Measurements from ENCODE around the gene KRT8.

KRT8 gene

GRCh38 chr12:52918351-52918750 lies 13.5 kb upstream of the KRT8 start:
- TF ChIP-seq, protein P1, sequence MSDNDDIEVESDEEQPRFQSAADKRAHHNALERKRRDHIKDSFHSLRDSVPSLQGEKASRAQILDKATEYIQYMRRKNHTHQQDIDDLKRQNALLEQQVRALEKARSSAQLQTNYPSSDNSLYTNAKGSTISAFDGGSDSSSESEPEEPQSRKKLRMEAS (IDR thresholded peaks at IDR 0.05): no peak
- no peak for TF ChIP-seq TEAD4 (IDR thresholded peaks at IDR 0.05)
- TF ChIP-seq, protein P2, sequence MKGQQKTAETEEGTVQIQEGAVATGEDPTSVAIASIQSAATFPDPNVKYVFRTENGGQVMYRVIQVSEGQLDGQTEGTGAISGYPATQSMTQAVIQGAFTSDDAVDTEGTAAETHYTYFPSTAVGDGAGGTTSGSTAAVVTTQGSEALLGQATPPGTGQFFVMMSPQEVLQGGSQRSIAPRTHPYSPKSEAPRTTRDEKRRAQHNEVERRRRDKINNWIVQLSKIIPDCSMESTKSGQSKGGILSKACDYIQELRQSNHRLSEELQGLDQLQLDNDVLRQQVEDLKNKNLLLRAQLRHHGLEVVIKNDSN (IDR thresholded peaks at IDR 0.05): no peak
- no peak for TF ChIP-seq CREB1 (IDR thresholded peaks at IDR 0.05; ENCODE audit: low read depth)
- TF ChIP-seq TAF1 (IDR thresholded peaks at IDR 0.05; ENCODE audit: low read depth): no peak
- no peak for TF ChIP-seq FOXM1 (IDR thresholded peaks at IDR 0.05; ENCODE audit: borderline replicate concordance, low read depth)
- TF ChIP-seq YY1 (IDR thresholded peaks at IDR 0.05; ENCODE audit: low read depth): no peak
- no peak for TF ChIP-seq ZBTB7A (IDR thresholded peaks at IDR 0.05; ENCODE audit: low read depth)
- TF ChIP-seq, protein P3, sequence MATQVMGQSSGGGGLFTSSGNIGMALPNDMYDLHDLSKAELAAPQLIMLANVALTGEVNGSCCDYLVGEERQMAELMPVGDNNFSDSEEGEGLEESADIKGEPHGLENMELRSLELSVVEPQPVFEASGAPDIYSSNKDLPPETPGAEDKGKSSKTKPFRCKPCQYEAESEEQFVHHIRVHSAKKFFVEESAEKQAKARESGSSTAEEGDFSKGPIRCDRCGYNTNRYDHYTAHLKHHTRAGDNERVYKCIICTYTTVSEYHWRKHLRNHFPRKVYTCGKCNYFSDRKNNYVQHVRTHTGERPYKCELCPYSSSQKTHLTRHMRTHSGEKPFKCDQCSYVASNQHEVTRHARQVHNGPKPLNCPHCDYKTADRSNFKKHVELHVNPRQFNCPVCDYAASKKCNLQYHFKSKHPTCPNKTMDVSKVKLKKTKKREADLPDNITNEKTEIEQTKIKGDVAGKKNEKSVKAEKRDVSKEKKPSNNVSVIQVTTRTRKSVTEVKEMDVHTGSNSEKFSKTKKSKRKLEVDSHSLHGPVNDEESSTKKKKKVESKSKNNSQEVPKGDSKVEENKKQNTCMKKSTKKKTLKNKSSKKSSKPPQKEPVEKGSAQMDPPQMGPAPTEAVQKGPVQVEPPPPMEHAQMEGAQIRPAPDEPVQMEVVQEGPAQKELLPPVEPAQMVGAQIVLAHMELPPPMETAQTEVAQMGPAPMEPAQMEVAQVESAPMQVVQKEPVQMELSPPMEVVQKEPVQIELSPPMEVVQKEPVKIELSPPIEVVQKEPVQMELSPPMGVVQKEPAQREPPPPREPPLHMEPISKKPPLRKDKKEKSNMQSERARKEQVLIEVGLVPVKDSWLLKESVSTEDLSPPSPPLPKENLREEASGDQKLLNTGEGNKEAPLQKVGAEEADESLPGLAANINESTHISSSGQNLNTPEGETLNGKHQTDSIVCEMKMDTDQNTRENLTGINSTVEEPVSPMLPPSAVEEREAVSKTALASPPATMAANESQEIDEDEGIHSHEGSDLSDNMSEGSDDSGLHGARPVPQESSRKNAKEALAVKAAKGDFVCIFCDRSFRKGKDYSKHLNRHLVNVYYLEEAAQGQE (IDR thresholded peaks at IDR 0.05; ENCODE audit: low read depth): no peak
- TF ChIP-seq NFIC (IDR thresholded peaks at IDR 0.05): no peak
- TF ChIP-seq TCF12 (IDR thresholded peaks at IDR 0.05; ENCODE audit: low read depth): no peak
- TF ChIP-seq EGR1 (IDR thresholded peaks at IDR 0.05): no peak
- no peak for TF ChIP-seq RAD21 (IDR thresholded peaks at IDR 0.05; ENCODE audit: low read depth)
- TF ChIP-seq EP300 (IDR thresholded peaks at IDR 0.05; ENCODE audit: borderline replicate concordance): no peak
- no peak for TF ChIP-seq CEBPB (IDR thresholded peaks at IDR 0.05)

GRCh38 chr12:52917800-52918199 lies 12.9 kb upstream of the KRT8 start:
- TF ChIP-seq TEAD4 (IDR thresholded peaks at IDR 0.05) (no peak), RAD21 (IDR thresholded peaks at IDR 0.05; ENCODE audit: low read depth) (no peak), NFIC (IDR thresholded peaks at IDR 0.05) (no peak), CEBPB (IDR thresholded peaks at IDR 0.05) (no peak), EGR1 (IDR thresholded peaks at IDR 0.05) (no peak), FOXM1 (IDR thresholded peaks at IDR 0.05; ENCODE audit: borderline replicate concordance, low read depth) (no peak), ZBTB7A (IDR thresholded peaks at IDR 0.05; ENCODE audit: low read depth) (no peak), EP300 (IDR thresholded peaks at IDR 0.05; ENCODE audit: borderline replicate concordance) (no peak), CREB1 (IDR thresholded peaks at IDR 0.05; ENCODE audit: low read depth) (no peak), TCF12 (IDR thresholded peaks at IDR 0.05; ENCODE audit: low read depth) (no peak), TAF1 (IDR thresholded peaks at IDR 0.05; ENCODE audit: low read depth) (no peak), YY1 (IDR thresholded peaks at IDR 0.05; ENCODE audit: low read depth) (no peak)
- TF ChIP-seq, protein P1 (IDR thresholded peaks at IDR 0.05): no peak
- TF ChIP-seq, protein P3 (IDR thresholded peaks at IDR 0.05; ENCODE audit: low read depth): no peak

- no peak for TF ChIP-seq NFIC (IDR thresholded peaks at IDR 0.05)
- TF ChIP-seq CEBPB (IDR thresholded peaks at IDR 0.05): no peak
- no peak for TF ChIP-seq TEAD4 (IDR thresholded peaks at IDR 0.05)
- TF ChIP-seq EP300 (IDR thresholded peaks at IDR 0.05; ENCODE audit: borderline replicate concordance): no peak
- TF ChIP-seq, protein P3 (IDR thresholded peaks at IDR 0.05; ENCODE audit: low read depth): no peak
These were observed 11.3 kb upstream of the KRT8 start for GRCh38 chr12:52916216-52916615.

DNA sequence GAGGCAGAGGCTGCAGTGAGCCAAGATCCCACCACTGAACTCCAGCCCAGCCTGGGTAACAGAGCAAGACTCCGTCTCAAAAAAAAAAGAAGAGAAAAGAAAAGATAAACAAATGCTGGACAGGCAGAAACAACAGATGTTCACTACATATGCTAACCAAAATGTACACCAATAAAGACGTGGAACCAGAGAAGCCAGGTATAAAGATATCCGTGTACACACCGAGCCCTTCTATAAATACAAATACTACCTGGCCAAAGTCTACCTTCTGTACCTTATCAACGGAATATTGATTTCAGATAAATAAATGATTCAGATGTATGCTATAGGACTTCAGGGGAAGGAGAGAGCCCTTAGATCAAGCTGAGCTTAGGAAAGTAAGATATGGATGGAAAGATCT lies 10.8 kb upstream of the KRT8 start:
- TF ChIP-seq TEAD4 (IDR thresholded peaks at IDR 0.05) (no peak), EP300 (IDR thresholded peaks at IDR 0.05; ENCODE audit: borderline replicate concordance) (no peak), TAF1 (IDR thresholded peaks at IDR 0.05; ENCODE audit: low read depth) (no peak), CREB1 (IDR thresholded peaks at IDR 0.05; ENCODE audit: low read depth) (no peak), RAD21 (IDR thresholded peaks at IDR 0.05; ENCODE audit: low read depth) (no peak), TCF12 (IDR thresholded peaks at IDR 0.05; ENCODE audit: low read depth) (no peak), FOXM1 (IDR thresholded peaks at IDR 0.05; ENCODE audit: borderline replicate concordance, low read depth) (no peak), YY1 (IDR thresholded peaks at IDR 0.05; ENCODE audit: low read depth) (no peak), ZBTB7A (IDR thresholded peaks at IDR 0.05; ENCODE audit: low read depth) (no peak), EGR1 (IDR thresholded peaks at IDR 0.05) (no peak), CEBPB (IDR thresholded peaks at IDR 0.05) (no peak), NFIC (IDR thresholded peaks at IDR 0.05) (no peak)
- TF ChIP-seq, protein P1 (IDR thresholded peaks at IDR 0.05): no peak
- TF ChIP-seq, protein P3 (IDR thresholded peaks at IDR 0.05; ENCODE audit: low read depth): no peak
- TF ChIP-seq, protein P2 (IDR thresholded peaks at IDR 0.05): no peak
